ENCODE results near the gene MPI.
"Not testable (repeated sequence)": the region's sequence is repeated elsewhere in the genome, so short reads cannot be mapped to it uniquely, and the experiment has no call there.

GRCh38 chr15:74935193-74935592 lies 45.4 kb downstream of the MPI start:
- not testable (repeated sequence) for TF ChIP-seq CTCF (IDR thresholded peaks at IDR 0.05 in 8 of 11, conservative IDR thresholded peaks at IDR 0.05 in 3 of 11); POLR2A (IDR thresholded peaks at IDR 0.05); POLR2AphosphoS5 (IDR thresholded peaks at IDR 0.05)
